GM21825 (cell line): ENCODE data around the gene RTRAF.

Experiments used
- ATAC-seq: cut with Tn5 transposase; IDR thresholded peaks from one replicate; pipeline ENCODE4 v1.9.1; 2021; ENCODE audit warnings: mild to moderate bottlenecking, moderate library complexity; ENCODE audit not compliant: unreplicated experiment

Gene RTRAF

GRCh38 chr14:52020161-52020714, 30.9 kb downstream of the RTRAF start:
- ATAC-seq = no peak

- peak; percentile 18 for ATAC-seq
Observed at GRCh38 chr14:52020866-52021717, 31.7 kb downstream of the RTRAF start.

DNA sequence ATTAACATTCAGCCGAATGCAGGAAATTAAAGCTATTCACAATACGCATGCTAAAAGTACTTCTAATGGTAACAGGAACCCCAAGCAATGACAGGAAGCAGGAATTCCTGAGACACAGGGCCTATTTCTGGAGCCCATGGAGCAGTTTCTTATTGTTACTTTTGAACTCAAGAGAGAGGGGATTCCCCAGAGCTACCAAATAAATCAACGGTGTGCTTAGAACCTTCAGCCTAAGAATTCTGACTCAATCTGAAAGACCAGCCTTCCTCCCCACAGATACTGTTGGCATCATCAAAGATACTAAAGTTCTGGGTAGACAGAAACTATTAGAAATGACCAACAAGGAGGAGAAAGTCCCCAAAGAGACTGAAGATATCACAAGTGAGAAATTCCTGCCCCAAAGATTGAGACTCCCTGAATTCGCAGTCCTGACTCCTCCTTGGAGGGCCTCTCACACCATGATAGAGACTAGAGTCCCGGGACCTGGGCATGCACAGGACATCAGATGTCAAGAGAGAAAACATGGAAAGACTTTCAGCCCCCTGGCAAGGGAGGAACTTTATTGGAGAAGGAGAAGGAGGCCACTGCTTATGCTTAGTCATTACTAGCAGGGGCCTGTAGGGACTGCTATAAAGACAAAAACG, 32.7 kb downstream of the RTRAF start:
- ATAC-seq = peak; percentile 81

DNA sequence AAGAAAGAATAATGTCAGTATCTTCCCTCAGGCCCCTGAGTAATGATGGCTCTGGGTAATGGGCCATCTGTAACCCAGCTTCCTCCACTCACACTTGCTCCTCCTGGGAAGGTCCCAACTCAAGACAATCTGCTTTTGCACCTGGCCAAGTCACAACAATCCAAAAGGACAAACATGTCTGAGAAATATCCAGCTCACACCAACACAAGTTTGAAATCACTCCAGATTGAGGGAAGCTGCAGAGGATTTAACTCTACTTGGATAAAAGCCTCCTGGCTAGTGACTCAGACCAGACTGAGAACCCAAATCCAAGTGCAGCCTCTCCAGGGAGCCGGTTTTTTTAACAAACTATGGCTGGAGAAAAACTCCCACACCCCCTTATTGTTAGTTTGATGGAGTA, 34.2 kb downstream of the RTRAF start:
- no peak for ATAC-seq

DNA sequence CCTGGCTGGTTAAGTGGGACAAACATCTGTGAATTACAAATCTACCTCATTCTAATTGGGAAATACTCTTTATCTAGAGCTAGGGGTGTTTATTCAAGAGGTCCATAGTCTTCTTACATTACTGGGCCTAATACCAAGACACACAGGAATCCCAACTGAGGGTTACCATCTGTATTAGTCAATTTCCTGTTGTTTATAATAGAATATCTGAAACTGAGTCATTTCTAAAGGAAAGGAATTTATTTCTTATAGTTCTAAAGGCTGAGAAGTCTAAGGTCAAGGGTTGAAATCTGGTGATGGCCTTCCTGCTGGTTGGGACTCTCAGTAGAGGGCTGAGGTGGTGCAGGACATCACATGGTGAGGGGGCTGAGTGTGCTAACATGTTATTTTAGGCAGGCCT, 36.0 kb downstream of the RTRAF start:
- ATAC-seq = no peak

GRCh38 chr14:52026017-52026660, 36.8 kb downstream of the RTRAF start:
- no peak for ATAC-seq

- ATAC-seq = no peak
Observed at GRCh38 chr14:52026901-52027300, 37.6 kb downstream of the RTRAF start.

GRCh38 chr14:52029881-52030280, 40.5 kb downstream of the RTRAF start:
- no peak for ATAC-seq

GRCh38 chr14:52031781-52032180, 42.4 kb downstream of the RTRAF start:
- ATAC-seq = no peak

DNA sequence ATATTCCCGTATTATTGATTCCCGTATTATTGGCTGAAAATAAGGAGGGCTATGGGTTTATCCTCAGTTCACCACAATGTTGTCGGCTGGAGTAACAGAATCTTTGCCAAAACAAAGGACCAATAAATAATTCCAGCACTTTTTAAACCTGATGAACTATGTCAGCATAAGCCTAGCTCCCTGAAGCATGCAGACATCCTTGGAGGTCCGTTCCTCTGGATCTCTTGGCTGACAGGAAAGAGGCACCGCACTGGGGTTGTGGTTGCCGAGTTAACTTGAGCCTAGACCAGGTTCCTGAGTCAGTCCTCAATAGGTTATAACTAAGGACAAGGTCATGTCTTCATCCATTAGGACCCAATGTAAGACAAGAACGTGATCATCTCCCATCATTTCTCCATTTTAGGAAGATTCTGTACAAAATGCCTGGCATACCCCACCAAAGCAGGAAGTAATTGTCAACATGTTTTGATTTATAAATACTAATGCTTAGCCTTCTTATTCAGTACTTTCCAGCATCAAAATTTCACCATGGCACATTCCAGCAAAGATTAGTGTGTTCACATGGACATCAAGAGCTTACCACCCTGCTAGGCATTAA, 43.0 kb downstream of the RTRAF start:
- no peak for ATAC-seq

GRCh38 chr14:52033101-52033642, 43.8 kb downstream of the RTRAF start:
- no peak for ATAC-seq

DNA sequence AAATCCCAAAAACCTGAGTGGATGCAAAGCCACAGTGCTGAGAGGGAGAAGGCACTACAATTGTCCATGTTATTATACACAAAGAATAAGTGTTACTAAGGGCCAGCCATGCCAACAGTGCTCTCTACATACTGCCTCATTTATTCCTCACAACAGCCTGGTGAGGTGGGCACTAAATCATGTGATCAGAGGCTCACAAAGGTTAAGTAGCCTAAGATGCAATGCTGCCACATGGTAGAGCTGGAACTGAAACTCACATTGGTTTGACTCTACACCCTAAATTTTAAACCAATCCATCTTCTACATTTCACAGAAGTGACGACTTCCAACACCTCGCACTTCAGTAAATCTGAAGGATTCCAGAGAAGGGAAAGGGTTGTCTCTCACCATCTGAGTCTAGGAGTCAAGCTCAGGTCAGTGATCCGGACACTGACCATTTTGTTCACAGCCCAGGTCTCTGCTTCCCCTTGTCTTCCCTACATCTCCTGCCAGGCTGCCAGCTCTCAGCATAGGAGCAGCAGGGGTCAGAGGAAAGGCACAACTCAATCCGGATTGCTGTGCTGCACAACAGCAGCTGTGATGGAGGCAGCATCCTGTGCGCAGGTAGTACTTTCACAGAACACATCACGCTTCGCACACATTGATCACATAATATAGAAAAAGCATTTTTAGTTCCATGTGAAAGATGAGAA, 49.9 kb downstream of the RTRAF start:
- no peak for ATAC-seq

DNA sequence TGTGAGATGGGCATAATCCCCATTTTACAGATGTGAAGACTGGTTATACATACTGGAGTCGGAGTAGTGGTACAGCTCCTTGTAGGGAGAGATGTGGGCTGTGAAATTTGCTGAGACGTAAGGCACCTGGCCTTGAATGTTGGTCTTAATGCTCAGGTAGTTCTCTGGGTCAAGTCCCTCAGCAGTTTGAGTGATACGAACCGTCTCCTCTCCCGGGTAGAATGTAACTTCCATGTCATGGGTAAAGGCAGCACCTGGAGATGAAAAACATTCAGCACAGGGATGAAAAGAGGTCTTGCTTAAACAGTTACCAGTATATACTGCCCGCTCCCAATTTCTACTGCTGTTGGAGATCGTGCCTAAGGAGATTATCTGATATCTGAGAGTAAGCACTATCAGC, 51.3 kb downstream of the RTRAF start:
- ATAC-seq = no peak

- ATAC-seq = no peak
Observed at GRCh38 chr14:52042371-52043289, 53.3 kb downstream of the RTRAF start.

DNA sequence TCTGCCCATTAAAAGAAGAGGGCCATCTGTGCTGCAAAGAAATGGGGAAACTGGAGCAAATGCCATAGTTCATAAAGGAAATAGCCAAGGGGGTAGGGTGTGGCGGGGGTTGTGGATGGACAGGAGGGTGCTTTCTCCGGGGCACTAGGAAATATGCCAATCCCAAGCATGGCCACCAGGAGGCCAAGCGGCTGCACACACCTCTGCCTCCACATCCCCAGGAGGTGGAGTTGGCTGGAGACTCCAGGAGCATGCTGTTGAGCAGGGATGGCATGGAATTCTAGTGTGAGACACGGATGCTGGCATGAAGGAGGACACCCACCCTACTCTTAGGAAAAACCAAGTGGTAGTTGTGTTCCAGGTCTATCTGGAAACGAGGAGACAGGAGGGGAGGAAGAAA, 54.3 kb downstream of the RTRAF start:
- no peak for ATAC-seq

GRCh38 chr14:52044791-52045522, 55.6 kb downstream of the RTRAF start:
- ATAC-seq = no peak

DNA sequence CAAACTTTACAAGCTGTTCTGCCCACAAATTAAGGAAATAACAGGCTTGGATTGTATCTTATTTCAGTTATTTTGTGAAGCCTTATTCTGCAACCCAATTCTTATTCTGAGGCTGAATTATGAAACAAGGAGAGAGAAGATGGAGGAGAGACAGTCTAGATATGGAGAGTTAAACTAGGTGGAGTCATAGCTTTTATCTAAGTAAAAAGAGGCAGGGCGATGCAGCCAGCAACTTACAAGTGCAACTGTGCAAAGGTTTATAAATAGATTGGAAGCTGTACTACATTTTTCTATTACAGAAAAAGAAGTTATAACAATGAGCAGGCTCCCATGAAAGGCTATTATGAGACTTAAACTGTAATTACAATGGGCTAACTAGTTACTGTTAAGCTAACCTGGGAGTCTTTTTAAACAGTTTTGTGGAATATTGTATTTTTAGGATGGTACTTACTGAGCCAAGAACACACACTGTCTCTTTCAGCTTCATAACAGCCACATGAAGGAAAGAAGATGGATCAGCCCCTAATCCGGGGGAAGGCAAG, 57.1 kb downstream of the RTRAF start:
- ATAC-seq = no peak

DNA sequence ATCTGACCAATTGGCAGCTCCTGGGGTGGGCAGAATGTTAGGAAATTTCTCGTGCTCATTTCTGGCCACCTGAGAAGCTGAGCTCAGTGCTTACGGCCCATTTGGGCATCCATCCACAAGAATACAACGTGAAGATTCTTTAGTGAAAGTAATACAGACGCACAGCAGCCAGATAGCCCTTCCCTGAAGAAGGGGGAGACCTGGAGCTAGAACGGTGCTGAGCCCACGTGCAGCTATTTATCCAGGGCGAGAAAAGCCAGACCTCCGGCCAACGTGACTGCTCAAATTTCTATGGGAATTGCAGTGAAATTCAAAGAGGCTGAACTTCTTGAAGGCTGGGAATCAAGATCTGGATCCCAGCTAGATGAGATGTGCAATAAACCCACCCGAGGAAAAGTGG, 58.8 kb downstream of the RTRAF start:
- ATAC-seq = no peak
